GM18861 (cell line): Measurements from ENCODE around the gene PADI2.
"Not testable (repeated sequence)": the region's sequence is repeated elsewhere in the genome, so short reads cannot be mapped to it uniquely, and the experiment has no call there.

Experiments used
- ATAC-seq: cut with Tn5 transposase; IDR thresholded peaks from one replicate; pipeline ENCODE4 v1.9.1; 2021; ENCODE audit not compliant: unreplicated experiment

Gene PADI2

GRCh38 chr1:17086751-17087150, 32.5 kb downstream of the PADI2 start:
- no peak for ATAC-seq

DNA sequence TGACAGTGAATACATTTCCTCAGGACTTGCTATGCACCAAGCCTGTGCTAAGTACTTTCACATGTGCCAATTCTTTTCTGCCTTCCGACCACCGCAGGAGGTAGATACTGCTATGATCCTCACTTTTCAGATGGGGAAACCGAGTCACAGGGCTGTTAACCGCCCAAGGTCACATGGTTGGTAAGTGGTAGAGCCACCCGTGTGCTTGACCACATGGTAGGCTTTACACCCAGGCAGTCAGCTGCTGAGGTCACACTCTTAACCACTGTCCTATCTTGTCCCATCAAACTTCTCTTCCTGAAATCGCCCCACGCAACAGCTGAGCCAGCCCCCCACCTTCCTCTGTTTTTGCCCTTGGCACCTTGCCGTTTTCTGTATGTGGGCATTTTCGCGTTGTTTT, 34.5 kb downstream of the PADI2 start:
- ATAC-seq = no peak

DNA sequence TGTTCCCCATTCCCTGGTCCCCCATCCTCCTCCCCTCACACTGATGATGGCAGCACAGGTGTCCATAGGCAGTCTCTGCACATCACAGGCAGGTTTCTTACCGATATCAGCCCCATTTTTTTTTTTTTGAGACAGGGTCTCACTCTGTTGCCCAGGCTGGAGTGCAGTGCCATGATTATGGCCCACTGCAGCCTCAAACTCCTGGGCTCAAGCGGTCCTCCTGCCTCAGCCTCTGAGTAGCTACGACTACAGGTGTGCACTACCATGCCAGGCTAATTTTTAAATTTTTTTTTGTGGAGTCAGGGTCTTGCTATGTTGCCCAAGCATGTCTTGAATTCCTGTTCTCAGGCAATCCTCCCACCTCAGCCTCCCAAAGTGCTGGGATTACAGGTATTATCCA, 36.5 kb downstream of the PADI2 start:
- ATAC-seq = no peak

- ATAC-seq = no peak
Measured at GRCh38 chr1:17081439-17081838, 37.8 kb downstream of the PADI2 start.

DNA sequence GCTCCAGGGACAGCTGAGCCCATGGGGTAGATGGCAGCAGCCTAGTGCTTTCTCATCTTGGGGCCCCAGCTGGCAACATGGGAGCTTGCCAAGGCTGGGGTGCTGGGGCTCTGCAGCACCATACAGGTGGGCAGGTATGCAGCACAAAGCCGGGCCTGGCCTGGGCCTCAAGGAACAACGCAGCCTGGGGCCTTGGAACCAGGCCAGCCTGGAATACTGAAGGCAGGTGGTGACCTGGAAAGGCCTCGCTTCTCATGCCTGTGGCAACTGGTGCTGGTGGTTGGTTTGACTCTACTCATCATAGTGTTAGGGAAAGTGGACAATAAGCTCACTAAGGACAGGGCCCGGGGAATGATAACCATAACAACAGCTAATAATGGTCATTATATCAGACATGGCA, 38.4 kb downstream of the PADI2 start:
- ATAC-seq = no peak

GRCh38 chr1:17080085-17080759, 39.0 kb downstream of the PADI2 start:
- ATAC-seq = no peak

- no peak for ATAC-seq
Measured at GRCh38 chr1:17078991-17079868, 40.0 kb downstream of the PADI2 start.

DNA sequence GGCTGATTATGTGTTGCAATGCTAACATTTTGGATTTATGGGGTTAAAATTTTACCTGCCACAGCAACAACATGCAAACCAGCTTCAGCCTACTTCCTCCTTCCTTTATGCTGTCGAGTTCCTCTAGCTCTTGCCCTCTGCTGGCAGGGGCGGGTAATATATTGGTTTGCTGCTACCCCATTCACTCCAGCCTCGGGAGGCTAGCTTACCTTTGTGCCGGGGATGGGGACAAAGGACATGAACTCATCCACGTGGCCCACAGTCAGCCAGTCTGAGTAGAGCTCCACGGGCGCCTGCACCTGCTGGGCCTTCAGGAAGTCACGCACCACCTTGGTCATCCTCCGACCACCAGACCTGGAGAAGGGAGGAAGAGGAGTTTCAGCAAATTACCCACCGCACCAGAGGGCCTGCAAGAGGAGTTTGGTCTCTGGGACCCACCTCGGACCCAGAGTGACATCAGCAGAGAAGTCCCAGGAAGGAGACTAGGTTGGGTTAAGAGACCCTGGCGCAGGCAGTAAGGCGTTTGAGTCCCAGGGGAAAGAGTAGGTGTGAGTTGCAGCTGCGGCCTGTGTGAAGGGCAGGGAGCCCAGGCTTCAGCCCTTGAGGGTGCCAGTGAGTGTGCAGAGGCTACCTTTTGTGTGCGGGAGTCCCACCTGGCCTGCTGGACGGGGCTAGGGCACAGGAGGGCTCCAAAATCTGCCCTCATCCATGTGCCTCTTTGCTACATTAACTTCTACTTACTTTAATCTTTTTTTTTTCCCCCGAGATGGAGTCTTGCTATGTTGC, 43.6 kb downstream of the PADI2 start:
- ATAC-seq = no peak

DNA sequence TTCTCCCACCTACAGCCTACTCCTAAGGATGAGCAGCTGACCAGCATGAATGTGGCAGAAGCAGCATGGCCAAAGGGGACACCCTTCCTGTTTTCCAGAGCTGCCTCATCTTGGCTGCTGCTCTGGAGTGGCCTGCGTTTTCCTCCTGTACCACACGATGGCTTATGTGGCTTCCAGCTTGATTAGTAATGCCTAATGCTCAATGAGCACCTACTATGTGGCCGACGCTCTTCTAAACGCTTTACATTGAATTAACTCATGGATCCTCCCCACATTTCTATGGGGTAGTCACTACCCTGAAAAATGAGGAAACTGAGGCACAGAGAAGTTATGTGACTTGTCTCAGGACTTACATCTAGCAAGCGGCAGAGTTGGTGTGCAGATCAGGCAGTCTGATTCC, 47.5 kb downstream of the PADI2 start:
- no peak for ATAC-seq

DNA sequence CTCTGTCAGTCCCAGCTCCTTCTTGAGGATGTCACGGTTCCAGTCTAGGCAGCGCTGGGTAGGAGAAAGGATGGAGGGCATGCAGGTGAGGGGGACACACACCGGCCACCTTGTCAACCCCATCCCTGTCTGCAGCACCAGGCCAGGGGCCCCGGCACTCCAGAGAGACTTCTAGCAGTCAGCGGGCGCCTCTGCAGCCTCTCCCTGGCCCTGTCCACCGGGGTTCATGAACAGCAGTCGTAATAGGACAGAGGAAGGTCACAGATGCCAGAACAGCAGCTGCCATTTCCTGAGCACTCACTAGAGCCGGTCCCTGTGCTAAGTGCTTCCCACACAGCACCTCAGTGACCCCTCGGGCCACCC, 49.1 kb downstream of the PADI2 start:
- ATAC-seq = no peak

DNA sequence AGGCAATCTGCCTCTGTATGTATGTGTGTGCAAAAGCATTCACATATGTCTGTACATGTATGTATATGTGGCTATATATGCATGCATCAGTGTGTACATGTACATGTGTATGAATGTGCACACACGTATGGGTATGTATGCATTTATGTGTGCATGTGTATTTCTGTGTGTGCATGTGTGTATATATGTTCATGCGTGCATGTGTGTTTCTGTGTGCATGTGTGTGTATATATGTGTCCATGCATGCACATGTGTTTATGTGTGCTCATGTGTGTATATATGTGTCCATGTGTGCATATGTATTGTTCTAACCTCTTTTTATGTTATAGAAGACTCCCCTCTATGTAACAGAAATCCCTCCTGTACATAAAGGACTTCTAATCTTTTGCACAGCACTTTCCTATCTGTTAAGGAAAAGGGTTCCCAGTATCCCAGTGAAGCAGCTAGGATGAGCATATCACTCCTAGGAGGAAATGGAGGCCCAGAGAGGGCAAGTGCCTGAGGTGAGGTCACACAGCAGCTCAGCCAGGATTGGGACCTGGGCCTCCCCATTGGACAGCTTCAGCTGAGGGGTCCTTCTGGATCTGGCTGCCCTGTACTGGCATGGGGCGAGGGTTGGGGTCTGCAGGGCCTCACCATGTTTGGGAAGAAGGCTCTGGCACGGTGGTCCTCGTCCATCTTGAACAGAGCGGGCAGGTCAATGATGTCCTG, 49.6 kb downstream of the PADI2 start:
- ATAC-seq = no peak

- ATAC-seq = no peak
Measured at GRCh38 chr1:17068789-17069188, 50.5 kb downstream of the PADI2 start.

GRCh38 chr1:17067465-17068240, 51.6 kb downstream of the PADI2 start:
- no peak for ATAC-seq

DNA sequence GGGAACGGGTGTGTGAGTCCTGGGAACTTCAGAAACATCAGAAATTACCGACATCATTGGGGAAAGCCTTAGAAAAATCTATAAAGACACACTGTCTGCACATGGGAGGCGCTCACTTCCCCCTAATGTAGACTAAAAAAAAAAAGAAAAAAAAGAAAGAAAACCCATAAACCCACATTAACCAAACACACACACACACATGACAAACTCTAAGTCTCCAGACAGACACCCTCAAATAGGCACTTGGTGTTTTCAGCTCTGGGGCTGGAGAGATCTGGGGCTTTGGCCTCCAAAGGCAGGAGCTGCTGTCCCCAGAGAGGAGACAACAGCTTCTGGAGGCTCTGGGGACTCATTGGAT, 52.2 kb downstream of the PADI2 start:
- no peak for ATAC-seq

- ATAC-seq = no peak
Measured at GRCh38 chr1:17066361-17067068, 52.7 kb downstream of the PADI2 start.

- ATAC-seq = no peak
Measured at GRCh38 chr1:17065666-17066065, 53.6 kb downstream of the PADI2 start.

DNA sequence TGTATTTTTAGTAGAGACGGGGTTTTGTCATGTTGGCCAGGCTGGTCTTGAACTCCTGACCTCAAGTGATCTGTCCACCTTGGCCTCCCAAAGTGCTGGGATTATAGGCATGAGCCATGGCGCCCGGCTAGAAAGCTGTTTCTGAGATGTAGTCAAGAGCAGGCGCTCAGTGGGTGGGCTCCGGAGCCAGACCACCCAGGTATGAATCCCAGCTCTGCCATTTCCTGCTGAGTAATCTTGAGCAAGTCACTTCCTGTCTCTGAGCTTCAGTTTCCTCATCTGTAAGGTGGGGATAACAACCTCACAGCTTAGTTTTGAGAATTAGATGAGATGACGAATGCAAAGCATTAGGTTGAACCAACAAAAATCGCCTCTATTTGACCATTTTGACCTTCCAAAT, 56.5 kb downstream of the PADI2 start:
- not testable (repeated sequence) for ATAC-seq

- ATAC-seq = no peak
Measured at GRCh38 chr1:17061892-17062291, 57.4 kb downstream of the PADI2 start.

DNA sequence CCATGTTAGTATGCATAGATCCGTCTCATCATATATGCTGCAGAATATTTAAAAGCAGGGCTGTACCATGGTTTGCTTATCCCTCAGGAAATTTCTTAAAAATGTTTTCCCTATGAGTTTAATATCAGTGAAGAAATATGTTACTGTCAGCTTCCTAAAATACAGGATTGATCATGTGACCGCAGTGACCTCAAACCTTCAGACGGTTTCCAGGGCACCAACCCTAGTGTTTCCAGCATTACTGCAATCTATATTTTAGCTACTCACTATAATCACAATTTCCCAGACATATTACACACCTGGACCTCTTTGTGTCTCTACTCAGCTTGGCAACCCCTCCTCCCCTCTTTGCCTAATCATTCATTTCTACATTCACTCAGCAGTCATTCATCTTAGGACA, 57.8 kb downstream of the PADI2 start:
- no peak for ATAC-seq

- no peak for ATAC-seq
Measured at GRCh38 chr1:17060306-17060749, 58.9 kb downstream of the PADI2 start.
